Ascending aorta (tissue), 2 donors: ENCODE results near the gene ZSCAN2. TPM values are rescaled to one million over a fixed set of nuclear protein-coding genes. Genes with fewer than 3 reads are reported as not detected.

ENCODE experiments used
- DNase-seq, 2 donors: peaks; one replicate each; pipeline ENCODE4 v3.0.0-alpha.2; 2019; ENCODE audit warnings: low spot score in 2 of 2
- H3K27ac ChIP-seq, 2 donors: fragments of 200-600 bp; sonication (generic); one replicate each; pipeline ENCODE4 v1.5.1; 2016 to 2017; ENCODE audit warnings: mild to moderate bottlenecking in 1 of 2
- H3K27me3 ChIP-seq: fragments of 200-600 bp; sonication (generic); one replicate; pipeline ENCODE4 v1.5.1; 2017
- H3K36me3 ChIP-seq, 2 donors: fragments of 200-600 bp; sonication (generic); one replicate each; pipeline ENCODE4 v1.5.1; 2016
- H3K4me1 ChIP-seq, 2 donors: fragments of 200-600 bp; sonication (generic); one replicate each; pipeline ENCODE4 v1.5.1; 2016 to 2017; ENCODE audit warnings: mild to moderate bottlenecking in 1 of 2
- H3K4me3 ChIP-seq, 2 donors: fragments of 200-600 bp; sonication (generic); one replicate each; pipeline ENCODE4 v1.5.1; 2016 to 2017; ENCODE audit warnings: mild to moderate bottlenecking in 1 of 2
- H3K9me3 ChIP-seq, 2 donors: fragments of 200-600 bp; sonication (generic); one replicate each; pipeline ENCODE4 v1.5.1; 2016
- CTCF ChIP-seq, 3 experiments: fragments of 200-600 bp in 2 of 3; fragments of 450-650 bp in 1 of 3; sonication (generic) in 2 of 3; IDR thresholded peaks; one replicate each; pipeline ENCODE4 v1.5.1; 2016 to 2019; ENCODE audit warnings: antibody characterized with exemption in 3 of 3, mild to moderate bottlenecking in 1 of 3, moderate library complexity in 1 of 3
- intact Hi-C: fragments of 100-400 bp; cut with DNase I; formaldehyde crosslinking; loops from one replicate; pipeline ENCODE4 v1.15.1; 2023
- total RNA-seq: library from RNA; depleted of rRNA; stranded (reverse); fragments of >200 nt; gene quantifications from one replicate; pipeline ENCODE4 v1.1.0, GENCODE V29; 2016

The ZSCAN2 gene
- total RNA-seq, 1 donor from 2014 or later, result 4.6 TPM

GRCh38 chr15:84603630-84604379 lies 3.0 kb downstream of the ZSCAN2 start:
- Histone ChIP-seq H3K27me3 (no peaks in the 10 kb centered on the region), H3K4me3 (no peak overlapping the region), H3K9me3 (no peaks in the 10 kb centered on the region), H3K36me3 (no peaks in the 10 kb centered on the region), H3K27ac (no peak overlapping the region), H3K4me1 (peaks cover 0 to 13% of the 10 kb centered on the region in 2 donors)
- TF ChIP-seq CTCF (IDR thresholded peaks at IDR 0.05), result no peak
- no peak for DNase-seq
- intact Hi-C loops, result no loop called here

- intact Hi-C loops, result no loop called here
- DNase-seq, result peak in 1 of 2 donors; percentile 45
- H3K27ac ChIP-seq, result no peak overlapping the region
- H3K27me3 ChIP-seq, result no peaks in the 10 kb centered on the region
- H3K4me3 ChIP-seq, result no peak overlapping the region
- H3K36me3 ChIP-seq, result no peaks in the 10 kb centered on the region
- peaks cover 0 to 11% of the 10 kb centered on the region in 2 donors for H3K4me1 ChIP-seq
- no peaks in the 10 kb centered on the region for H3K9me3 ChIP-seq
- no peak for TF ChIP-seq CTCF (IDR thresholded peaks at IDR 0.05)
These were observed 4.2 kb downstream of the ZSCAN2 start for GRCh38 chr15:84604826-84605553.

- Histone ChIP-seq H3K9me3 (no peaks in the 10 kb centered on the region), H3K27me3 (no peaks in the 10 kb centered on the region), H3K27ac (no peak overlapping the region), H3K4me3 (no peak overlapping the region), H3K36me3 (no peaks in the 10 kb centered on the region), H3K4me1 (peaks cover 0 to 10% of the 10 kb centered on the region in 2 donors)
- TF ChIP-seq CTCF (IDR thresholded peaks at IDR 0.05), result no peak
- no peak for DNase-seq
- intact Hi-C loops, result no loop called here
These were observed 4.7 kb downstream of the ZSCAN2 start for GRCh38 chr15:84605554-84605882.

GRCh38 chr15:84606653-84607120 lies 5.9 kb downstream of the ZSCAN2 start:
- Histone ChIP-seq H3K4me1 (peaks cover 0 to 3% of the 10 kb centered on the region in 2 donors), H3K36me3 (no peaks in the 10 kb centered on the region), H3K9me3 (no peaks in the 10 kb centered on the region), H3K27me3 (no peaks in the 10 kb centered on the region), H3K27ac (no peak overlapping the region), H3K4me3 (no peak overlapping the region)
- no peak for DNase-seq
- TF ChIP-seq CTCF (IDR thresholded peaks at IDR 0.05), result no peak
- intact Hi-C loops, result no loop called here

GRCh38 chr15:84608707-84609284 lies 8.0 kb downstream of the ZSCAN2 start:
- intact Hi-C loops, result no loop called here

More at GRCh38 chr15:84608707-84609284, 8.0 kb downstream of the ZSCAN2 start:
- DNase-seq, result no peak
- Histone ChIP-seq H3K4me1 (no peaks in the 10 kb centered on the region), H3K36me3 (no peaks in the 10 kb centered on the region), H3K27me3 (no peaks in the 10 kb centered on the region), H3K4me3 (no peak overlapping the region), H3K9me3 (no peaks in the 10 kb centered on the region), H3K27ac (no peak overlapping the region)
- no peak for TF ChIP-seq CTCF (IDR thresholded peaks at IDR 0.05)
